ENCODE measurements around the gene NCOA6.
"Not testable (repeated sequence)": the region's sequence is repeated elsewhere in the genome, so short reads cannot be mapped to it uniquely, and the experiment has no call there.

The NCOA6 gene

GRCh38 chr20:34829191-34829590 is 3.7 kb upstream of the NCOA6 start:
- Histone ChIP-seq H3K4me3 (ENCODE audit: low read depth, low read length) (no peak overlapping the region), H3K4me1 (ENCODE audit: control insufficient read depth, insufficient read depth, low read length, unreplicated experiment) (no peaks in the 10 kb centered on the region), H3K36me3 (ENCODE audit: insufficient read depth, low read length) (no peaks in the 10 kb centered on the region), H3K79me2 (ENCODE audit: control insufficient read depth, insufficient read depth, low read length, unreplicated experiment) (peaks cover 12% of the 10 kb centered on the region), H2AFZ (ENCODE audit: low read length, unreplicated experiment) (no peak overlapping the region), H3K27me3 (ENCODE audit: insufficient read depth, low read length) (peaks cover 6% of the 10 kb centered on the region; the same call in 1 of the 2 replicates), H3K27ac (ENCODE audit: low read depth, low read length) (no peak overlapping the region)

- Histone ChIP-seq H3K4me3 (ENCODE audit: low read depth, low read length) (peak overlapping the region; percentile 87), H3K27me3 (ENCODE audit: insufficient read depth, low read length) (no peaks in the 10 kb centered on the region), H2AFZ (ENCODE audit: low read length, unreplicated experiment) (peak overlapping the region; percentile 100), H3K36me3 (ENCODE audit: insufficient read depth, low read length) (no peaks in the 10 kb centered on the region), H3K4me1 (ENCODE audit: control insufficient read depth, insufficient read depth, low read length, unreplicated experiment) (peaks cover 5% of the 10 kb centered on the region), H3K79me2 (ENCODE audit: control insufficient read depth, insufficient read depth, low read length, unreplicated experiment) (peaks cover 49% of the 10 kb centered on the region), H3K27ac (ENCODE audit: low read depth, low read length) (peak overlapping the region; percentile 43)
These were observed 483 bp downstream of the NCOA6 start for GRCh38 chr20:34824806-34825529.

DNA sequence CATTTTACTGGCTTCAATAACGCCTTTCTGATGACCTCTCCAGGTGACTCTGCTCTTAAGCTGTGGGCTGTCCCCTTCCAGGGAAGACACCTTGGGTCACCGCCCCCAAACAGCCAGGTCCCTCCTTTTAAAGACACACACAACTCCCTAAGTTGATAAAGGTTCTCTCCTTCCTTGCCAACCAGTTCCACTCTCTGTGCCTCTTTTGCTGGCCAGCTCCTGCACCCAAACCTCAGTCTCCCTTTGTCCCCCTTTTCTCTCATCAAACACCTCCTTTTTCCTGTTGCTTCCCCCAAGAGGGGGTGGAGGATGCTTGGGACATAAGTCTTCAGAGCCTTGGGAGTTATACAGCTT is 1.0 kb downstream of the NCOA6 start:
- H3K4me3 ChIP-seq (ENCODE audit: low read depth, low read length), result peak overlapping the region; percentile 87
- H3K4me1 ChIP-seq (ENCODE audit: control insufficient read depth, insufficient read depth, low read length, unreplicated experiment), result peaks cover 5% of the 10 kb centered on the region
- no peaks in the 10 kb centered on the region for H3K36me3 ChIP-seq (ENCODE audit: insufficient read depth, low read length)
- peaks cover 55% of the 10 kb centered on the region for H3K79me2 ChIP-seq (ENCODE audit: control insufficient read depth, insufficient read depth, low read length, unreplicated experiment)
- peak overlapping the region; percentile 43 for H3K27ac ChIP-seq (ENCODE audit: low read depth, low read length)
- H3K27me3 ChIP-seq (ENCODE audit: insufficient read depth, low read length), result no peaks in the 10 kb centered on the region
- H2AFZ ChIP-seq (ENCODE audit: low read length, unreplicated experiment), result peak overlapping the region; percentile 100

DNA sequence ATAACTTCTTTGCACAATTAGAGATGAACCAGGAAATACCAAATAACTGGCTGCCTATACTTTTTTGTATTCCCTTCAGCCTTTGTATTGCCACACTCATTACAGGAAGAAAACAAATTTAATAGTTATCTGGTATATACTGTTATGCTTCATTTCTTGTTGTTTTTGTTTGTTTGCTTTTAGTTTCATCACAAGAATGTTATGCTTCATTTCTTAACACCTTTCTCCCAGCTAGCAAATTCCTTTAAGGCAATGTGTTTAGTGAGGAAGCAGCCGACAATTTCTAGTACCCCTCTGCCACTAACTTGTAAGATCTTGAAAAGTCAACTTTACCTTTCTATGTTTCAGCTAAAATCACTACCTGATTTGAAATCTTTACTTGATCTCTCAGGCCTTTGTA is 1.4 kb downstream of the NCOA6 start:
- no peaks in the 10 kb centered on the region for H3K36me3 ChIP-seq (ENCODE audit: insufficient read depth, low read length)
- H3K79me2 ChIP-seq (ENCODE audit: control insufficient read depth, insufficient read depth, low read length, unreplicated experiment), result peaks cover 59% of the 10 kb centered on the region
- no peak overlapping the region for H2AFZ ChIP-seq (ENCODE audit: low read length, unreplicated experiment)
- no peak overlapping the region for H3K27ac ChIP-seq (ENCODE audit: low read depth, low read length)
- H3K27me3 ChIP-seq (ENCODE audit: insufficient read depth, low read length), result no peaks in the 10 kb centered on the region
- H3K4me1 ChIP-seq (ENCODE audit: control insufficient read depth, insufficient read depth, low read length, unreplicated experiment), result peaks cover 5% of the 10 kb centered on the region
- H3K4me3 ChIP-seq (ENCODE audit: low read depth, low read length), result peak overlapping the region; percentile 87

GRCh38 chr20:34820805-34821578 is 4.5 kb downstream of the NCOA6 start:
- peaks cover 16% of the 10 kb centered on the region for H3K4me1 ChIP-seq (ENCODE audit: control insufficient read depth, insufficient read depth, low read length, unreplicated experiment)
- H3K27ac ChIP-seq (ENCODE audit: low read depth, low read length), result no peak overlapping the region
- peaks cover 84% of the 10 kb centered on the region for H3K79me2 ChIP-seq (ENCODE audit: control insufficient read depth, insufficient read depth, low read length, unreplicated experiment)
- no peak overlapping the region for H3K4me3 ChIP-seq (ENCODE audit: low read depth, low read length)
- no peaks in the 10 kb centered on the region for H3K27me3 ChIP-seq (ENCODE audit: insufficient read depth, low read length)
- H2AFZ ChIP-seq (ENCODE audit: low read length, unreplicated experiment), result no peak overlapping the region
- H3K36me3 ChIP-seq (ENCODE audit: insufficient read depth, low read length), result no peaks in the 10 kb centered on the region

- H2AFZ ChIP-seq (ENCODE audit: low read length, unreplicated experiment), result no peak overlapping the region
- H3K79me2 ChIP-seq (ENCODE audit: control insufficient read depth, insufficient read depth, low read length, unreplicated experiment), result peaks cover 79% of the 10 kb centered on the region
- H3K36me3 ChIP-seq (ENCODE audit: insufficient read depth, low read length), result no peaks in the 10 kb centered on the region
- H3K4me3 ChIP-seq (ENCODE audit: low read depth, low read length), result no peak overlapping the region
- peaks cover 18% of the 10 kb centered on the region for H3K4me1 ChIP-seq (ENCODE audit: control insufficient read depth, insufficient read depth, low read length, unreplicated experiment)
- no peaks in the 10 kb centered on the region for H3K27me3 ChIP-seq (ENCODE audit: insufficient read depth, low read length)
- no peak overlapping the region for H3K27ac ChIP-seq (ENCODE audit: low read depth, low read length)
These were observed 7.7 kb downstream of the NCOA6 start for GRCh38 chr20:34817801-34818200.

GRCh38 chr20:34817072-34817471 is 8.4 kb downstream of the NCOA6 start:
- Histone ChIP-seq H3K27me3 (ENCODE audit: insufficient read depth, low read length) (no peaks in the 10 kb centered on the region), H2AFZ (ENCODE audit: low read length, unreplicated experiment) (no peak overlapping the region), H3K4me1 (ENCODE audit: control insufficient read depth, insufficient read depth, low read length, unreplicated experiment) (peaks cover 20% of the 10 kb centered on the region), H3K27ac (ENCODE audit: low read depth, low read length) (no peak overlapping the region), H3K36me3 (ENCODE audit: insufficient read depth, low read length) (no peaks in the 10 kb centered on the region), H3K4me3 (ENCODE audit: low read depth, low read length) (no peak overlapping the region), H3K79me2 (ENCODE audit: control insufficient read depth, insufficient read depth, low read length, unreplicated experiment) (peaks cover 78% of the 10 kb centered on the region)

DNA sequence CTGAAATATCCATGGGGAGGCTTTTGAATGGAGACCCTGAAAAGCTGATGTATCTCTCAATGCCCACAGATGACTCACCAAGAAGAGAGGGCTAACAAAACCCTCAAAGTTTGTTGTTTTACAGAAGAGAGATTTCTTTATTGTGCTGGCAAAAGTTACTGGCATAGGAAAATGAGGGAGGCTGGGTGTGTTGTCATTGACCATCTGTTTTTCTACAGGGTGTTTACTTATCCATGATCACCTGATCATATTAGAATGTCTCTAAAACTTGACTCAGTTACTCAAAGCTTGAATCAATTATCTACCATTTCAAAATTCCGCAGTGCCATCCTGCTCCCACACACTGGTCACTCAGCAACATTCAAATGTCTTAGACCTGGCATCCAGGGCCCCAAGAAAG is 9.8 kb downstream of the NCOA6 start:
- no peaks in the 10 kb centered on the region for H3K36me3 ChIP-seq (ENCODE audit: insufficient read depth, low read length)
- no peak overlapping the region for H3K27ac ChIP-seq (ENCODE audit: low read depth, low read length)
- no peak overlapping the region for H2AFZ ChIP-seq (ENCODE audit: low read length, unreplicated experiment)
- peaks cover 20% of the 10 kb centered on the region for H3K4me1 ChIP-seq (ENCODE audit: control insufficient read depth, insufficient read depth, low read length, unreplicated experiment)
- H3K27me3 ChIP-seq (ENCODE audit: insufficient read depth, low read length), result no peaks in the 10 kb centered on the region
- peaks cover 77% of the 10 kb centered on the region for H3K79me2 ChIP-seq (ENCODE audit: control insufficient read depth, insufficient read depth, low read length, unreplicated experiment)
- no peak overlapping the region for H3K4me3 ChIP-seq (ENCODE audit: low read depth, low read length)

DNA sequence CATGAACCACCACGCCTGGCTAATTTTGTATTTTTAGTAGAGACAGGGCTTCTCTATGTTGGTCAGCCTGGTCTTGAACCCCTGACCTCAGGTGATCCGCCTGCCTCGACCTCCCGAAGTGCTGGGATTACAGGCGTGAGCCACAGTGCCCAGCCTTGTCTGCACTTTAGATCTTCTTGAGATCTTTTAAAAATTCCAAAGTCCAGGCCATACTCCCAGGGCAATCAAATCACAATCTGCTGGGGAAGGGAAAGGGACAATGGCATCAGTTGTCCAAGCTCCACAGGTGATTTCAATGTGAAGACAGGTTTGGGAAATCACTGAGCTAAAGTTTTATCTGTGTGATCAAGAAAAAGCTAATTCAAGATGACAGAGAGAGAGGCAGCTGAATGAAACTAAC is 16.9 kb downstream of the NCOA6 start:
- Histone ChIP-seq H3K27ac (ENCODE audit: low read depth, low read length) (no peak overlapping the region), H3K27me3 (ENCODE audit: insufficient read depth, low read length) (no peaks in the 10 kb centered on the region), H3K4me1 (ENCODE audit: control insufficient read depth, insufficient read depth, low read length, unreplicated experiment) (peaks cover 2% of the 10 kb centered on the region), H3K36me3 (ENCODE audit: insufficient read depth, low read length) (no peaks in the 10 kb centered on the region), H3K79me2 (ENCODE audit: control insufficient read depth, insufficient read depth, low read length, unreplicated experiment) (peaks cover 40% of the 10 kb centered on the region), H2AFZ (ENCODE audit: low read length, unreplicated experiment) (no peak overlapping the region), H3K4me3 (ENCODE audit: low read depth, low read length) (no peak overlapping the region)

GRCh38 chr20:34807944-34808465 is 17.4 kb downstream of the NCOA6 start:
- not testable (repeated sequence) for H3K27ac ChIP-seq (ENCODE audit: low read depth, low read length); H2AFZ ChIP-seq (ENCODE audit: low read length, unreplicated experiment); H3K36me3 ChIP-seq (ENCODE audit: insufficient read depth, low read length); H3K4me1 ChIP-seq (ENCODE audit: control insufficient read depth, insufficient read depth, low read length, unreplicated experiment); H3K27me3 ChIP-seq (ENCODE audit: insufficient read depth, low read length); H3K4me3 ChIP-seq (ENCODE audit: low read depth, low read length)
- peaks cover 38% of the 10 kb centered on the region for H3K79me2 ChIP-seq (ENCODE audit: control insufficient read depth, insufficient read depth, low read length, unreplicated experiment)

DNA sequence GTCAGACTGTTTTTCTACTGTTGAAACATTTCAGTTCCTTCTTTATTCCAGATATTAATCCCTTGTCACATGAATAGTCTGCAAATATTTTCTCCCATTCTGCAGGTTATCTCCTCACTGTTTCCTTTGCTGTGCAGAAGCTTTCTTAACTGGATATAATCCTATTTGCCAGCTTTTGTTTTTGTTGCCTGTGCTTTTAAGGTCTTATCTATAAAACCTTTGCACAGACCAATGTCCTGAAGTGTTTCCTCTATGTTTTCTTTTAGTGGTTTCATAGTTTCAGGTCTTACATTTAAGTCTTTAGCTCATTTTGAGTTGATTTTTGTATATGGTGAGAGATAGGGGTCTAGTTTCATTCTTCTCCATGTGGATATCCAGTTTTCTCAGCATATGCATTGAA is 19.2 kb downstream of the NCOA6 start:
- no peak overlapping the region for H2AFZ ChIP-seq (ENCODE audit: low read length, unreplicated experiment)
- H3K36me3 ChIP-seq (ENCODE audit: insufficient read depth, low read length), result no peaks in the 10 kb centered on the region
- no peak overlapping the region for H3K27ac ChIP-seq (ENCODE audit: low read depth, low read length)
- no peaks in the 10 kb centered on the region for H3K27me3 ChIP-seq (ENCODE audit: insufficient read depth, low read length)
- H3K4me3 ChIP-seq (ENCODE audit: low read depth, low read length), result no peak overlapping the region
- peaks cover 31% of the 10 kb centered on the region for H3K79me2 ChIP-seq (ENCODE audit: control insufficient read depth, insufficient read depth, low read length, unreplicated experiment)
- H3K4me1 ChIP-seq (ENCODE audit: control insufficient read depth, insufficient read depth, low read length, unreplicated experiment), result no peaks in the 10 kb centered on the region

All from ACC112 (cell line).